HepG2 (cell line): ENCODE data around the gene LRRC32. TPM values are rescaled to one million over a fixed set of nuclear protein-coding genes. Genes with fewer than 3 reads are reported as not detected.

Source experiments
- ATAC-seq: fragments of 200-7000 bp; cut with Tn5 transposase; 3 replicates; pipeline ENCODE4 v1.9.1; 2020; ENCODE audit warnings: mild to moderate bottlenecking, moderate library complexity
- BruUV-seq: library from RNA; stranded (reverse); fragments of 400-500 nt; replicated peaks from 2 replicates; lab custom pipeline; 2021; lab: Mats Ljungman, UMichigan
- CTCF ChIA-PET: fragments of 300-600 bp; formaldehyde crosslinking; extraction: SDS; loops from one replicate; lab custom pipeline; 2021; ENCODE audit warnings: low total read pairs, inconsistent platforms, low intra/inter-chr PET ratio; lab: Yijun Ruan, JAX
- POLR2A ChIA-PET: fragments of 350-600 bp; sonication (Branson Sonifier 250); formaldehyde crosslinking; loops from one replicate; lab custom pipeline; 2020; ENCODE audit warnings: antibody characterized with exemption, inconsistent platforms; lab: Yijun Ruan, JAX
- DNase-seq: peaks from one replicate; pipeline ENCODE4 v3.0.0-alpha.2; 2015; ENCODE audit warnings: low spot score
- FAIRE-seq: peaks from 3 replicates; lab custom pipeline; 2011; peaks lifted over from hg19 to GRCh38; lab: Jason Lieb, UNC
- H2AFZ ChIP-seq: one replicate; pipeline ENCODE4 v1.6.1; 2011; ENCODE audit warnings: low read length, inconsistent platforms
- H3K27ac ChIP-seq: fragments of 300-600 bp; 3 replicates; pipeline ENCODE4 v1.8.0; 2011; ENCODE audit warnings: mixed run types, mild to moderate bottlenecking, mixed read lengths, low read length, inconsistent platforms; ENCODE audit not compliant: insufficient read depth; ENCODE audit errors: extremely low read length
- H3K27me3 ChIP-seq, 2 experiments: fragments of 200-600 bp in 1 of 2; 2 replicates in 1 of 2; 3 replicates in 1 of 2; pipeline versions ENCODE4 v1.6.0 to v1.8.0; 2011; ENCODE audit warnings: low read length in 2 of 2, mild to moderate bottlenecking in 2 of 2, moderate library complexity in 2 of 2, inconsistent platforms in 1 of 2; ENCODE audit not compliant: insufficient read depth in 2 of 2, control insufficient read depth in 1 of 2
- H3K36me3 ChIP-seq, 2 experiments: fragments of 200-600 bp in 1 of 2; replicated peaks in 1 of 2; 2 replicates in 1 of 2; 3 replicates in 1 of 2; pipeline versions ENCODE4 v1.5.1 to v1.8.0; 2011; ENCODE audit warnings: low read length in 2 of 2, inconsistent platforms in 1 of 2; ENCODE audit not compliant: insufficient read depth in 2 of 2, control insufficient read depth in 1 of 2
- H3K4me1 ChIP-seq: 2 replicates; pipeline ENCODE4 v1.5.1; 2012; ENCODE audit warnings: low read length, inconsistent platforms; ENCODE audit not compliant: insufficient read depth
- H3K4me2 ChIP-seq: 2 replicates; pipeline ENCODE4 v1.6.0; 2011; ENCODE audit warnings: low read depth, low read length, inconsistent platforms
- H3K4me3 ChIP-seq, 3 experiments: fragments of 200-600 bp in 1 of 3; sonication (generic), shearing (Covaris generic) in 1 of 3; replicated peaks in 1 of 3; 2 replicates each; pipeline ENCODE4 v1.5.1; 2011 to 2016; ENCODE audit warnings: low read length in 3 of 3, inconsistent platforms in 2 of 3, low read depth in 2 of 3, mild to moderate bottlenecking in 2 of 3, control low read depth in 1 of 3, mixed read lengths in 1 of 3; ENCODE audit not compliant: insufficient read depth in 1 of 3
- H3K79me2 ChIP-seq: one replicate; pipeline ENCODE4 v1.6.1; 2011; ENCODE audit warnings: low read length, inconsistent platforms; ENCODE audit not compliant: insufficient read depth
- H3K9ac ChIP-seq: 2 replicates; pipeline ENCODE4 v1.6.0; 2011; ENCODE audit warnings: mild to moderate bottlenecking, low read depth, low read length, inconsistent platforms; ENCODE audit not compliant: insufficient read depth
- H3K9me3 ChIP-seq: 2 replicates; pipeline ENCODE4 v1.5.1; 2012; ENCODE audit warnings: mild to moderate bottlenecking, low read length
- H4K20me1 ChIP-seq: 2 replicates; pipeline ENCODE4 v1.6.0; 2011; ENCODE audit warnings: inconsistent platforms, mild to moderate bottlenecking, low read length, moderate library complexity; ENCODE audit not compliant: insufficient read depth
- ATF1 ChIP-seq: IDR thresholded peaks from 2 replicates; pipeline ENCODE4 v1.6.1; 2016; ENCODE audit warnings: mild to moderate bottlenecking, control low read depth
- ATRX ChIP-seq: sonication (generic); formaldehyde crosslinking; IDR thresholded peaks from 2 replicates; pipeline ENCODE4 v1.4.0; 2020; ENCODE audit warnings: missing genetic modification reagents, borderline replicate concordance
- GABPB1 ChIP-seq: IDR thresholded peaks from 2 replicates; pipeline ENCODE4 v1.6.1; 2016; ENCODE audit warnings: mild to moderate bottlenecking, missing genetic modification reagents, moderate library complexity, missing compliant biosample characterization
- MAF1 ChIP-seq: sonication (generic); formaldehyde crosslinking; IDR thresholded peaks from 2 replicates; pipeline ENCODE4 v1.5.0; 2020; ENCODE audit warnings: missing genetic modification reagents, borderline replicate concordance
- ONECUT2 ChIP-seq: sonication (generic); formaldehyde crosslinking; IDR thresholded peaks from 2 replicates; pipeline ENCODE4 v1.4.0; 2020; ENCODE audit warnings: missing genetic modification reagents
- PCBP1 ChIP-seq: fragments of 200-400 bp; formaldehyde crosslinking; IDR thresholded peaks from 2 replicates; pipeline ENCODE4 v1.6.1; 2017; ENCODE audit warnings: mild to moderate bottlenecking, low read depth, low read length, borderline replicate concordance
- SKI ChIP-seq: fragments of 450-650 bp; IDR thresholded peaks from one replicate; pipeline ENCODE4 v1.6.1; 2018; ENCODE audit warnings: mild to moderate bottlenecking; ENCODE audit not compliant: partially characterized antibody
- SMC3 ChIP-seq: IDR thresholded peaks from 2 replicates; pipeline ENCODE4 v1.6.1; 2011; ENCODE audit warnings: low read length, improper control_type of control experiment
- TCF12 ChIP-seq, 2 experiments: fragments of 450-650 bp in 1 of 2; sonication (generic) in 1 of 2; formaldehyde crosslinking in 1 of 2; IDR thresholded peaks; 2 replicates each; pipeline versions ENCODE4 v1.6.1 to v1.8.0; 2017 to 2022; ENCODE audit warnings: antibody characterized with exemption in 1 of 2, mild to moderate bottlenecking in 1 of 2, missing genetic modification reagents in 1 of 2, moderate library complexity in 1 of 2
- ZNF12 ChIP-seq: sonication (generic); formaldehyde crosslinking; IDR thresholded peaks from 2 replicates; pipeline ENCODE4 v1.5.0; 2020; ENCODE audit warnings: missing genetic modification reagents
- ZNF30 ChIP-seq: sonication (generic); formaldehyde crosslinking; IDR thresholded peaks from 2 replicates; pipeline ENCODE4 v1.5.0; 2020; ENCODE audit warnings: mild to moderate bottlenecking, missing genetic modification reagents
- ZNF501 ChIP-seq: sonication (generic); formaldehyde crosslinking; IDR thresholded peaks from 2 replicates; pipeline ENCODE4 v1.5.1; 2020; ENCODE audit warnings: mild to moderate bottlenecking, moderate library complexity, missing genetic modification reagents
- ZSCAN30 ChIP-seq: sonication (generic); formaldehyde crosslinking; IDR thresholded peaks from 2 replicates; pipeline ENCODE4 v1.5.0; 2020; ENCODE audit warnings: mild to moderate bottlenecking, missing genetic modification reagents
- WGBS: methylation state at CpG from one replicate; pipeline ENCODE4 v1.1.6; 2017; ENCODE audit warnings: low lambda C conversion rate; 5-methylcytosine and 5-hydroxymethylcytosine counted together
- in situ Hi-C: cut with HindIII; loops from 2 replicates; pipeline ENCODE4 v1.10.0; 2017; ENCODE audit warnings: low pct_unique_long_range_greater_than_20kb; ENCODE audit not compliant: extremely low pct_ligation_motif_present
- intact Hi-C: fragments of 100-400 bp; cut with micrococcal nuclease; formaldehyde crosslinking; loops from one replicate; pipeline ENCODE4 v1.10.0; 2022; ENCODE audit not compliant: unreplicated experiment
- polyA plus RNA-seq, 8 experiments: library from polyadenylated mRNA; depleted of rRNA in 3 of 8; stranded (reverse) in 7 of 8; unstranded in 1 of 8; fragments of >200 nt; fragmentation: Illumina TruSeq in 4 of 8; extraction: Trizol in 4 of 8; gene quantifications; 2 replicates each; pipeline versions ENCODE4 v1.2.1 to v1.2.3, GENCODE V29; 2011 to 2016; ENCODE audit warnings: low read depth in 4 of 8, missing spikeins in 1 of 8, mixed read lengths in 1 of 8; ENCODE audit not compliant: insufficient read depth in 1 of 8
- total RNA-seq, 5 experiments: library from RNA; depleted of rRNA; stranded (reverse); fragments of >200 nt; fragmentation: Illumina TruSeq; extraction: Trizol; gene quantifications; 2 replicates each; pipeline ENCODE4 v1.2.3, GENCODE V29; 2016; ENCODE audit warnings: low read depth in 1 of 5
- TF ChIP-seq, protein P1 (sequence below): sonication (generic); formaldehyde crosslinking; IDR thresholded peaks from 2 replicates; pipeline ENCODE4 v1.5.1; 2020; ENCODE audit warnings: mild to moderate bottlenecking, missing genetic modification reagents, borderline replicate concordance
- TF ChIP-seq, protein P2 (sequence below): sonication (generic); formaldehyde crosslinking; IDR thresholded peaks from 2 replicates; pipeline ENCODE4 v1.9.0; 2021; ENCODE audit warnings: missing genetic modification reagents, borderline replicate concordance
- TF ChIP-seq, protein P3 (sequence below): sonication (generic); formaldehyde crosslinking; IDR thresholded peaks from 2 replicates; pipeline ENCODE4 v1.4.0; 2020; ENCODE audit warnings: low read depth, missing genetic modification reagents
- TF ChIP-seq, protein P4 (sequence below): sonication (generic); formaldehyde crosslinking; IDR thresholded peaks from 2 replicates; pipeline ENCODE4 v1.9.0; 2021; ENCODE audit warnings: missing genetic modification reagents, mild to moderate bottlenecking, borderline replicate concordance

Gene LRRC32
- total and polyA plus RNA-seq, 2 of the 13 experiments (the other 11 are each of a cell fraction or from before 2014, with no cell fraction given), result 0.07 TPM; not detected in 1

DNA sequence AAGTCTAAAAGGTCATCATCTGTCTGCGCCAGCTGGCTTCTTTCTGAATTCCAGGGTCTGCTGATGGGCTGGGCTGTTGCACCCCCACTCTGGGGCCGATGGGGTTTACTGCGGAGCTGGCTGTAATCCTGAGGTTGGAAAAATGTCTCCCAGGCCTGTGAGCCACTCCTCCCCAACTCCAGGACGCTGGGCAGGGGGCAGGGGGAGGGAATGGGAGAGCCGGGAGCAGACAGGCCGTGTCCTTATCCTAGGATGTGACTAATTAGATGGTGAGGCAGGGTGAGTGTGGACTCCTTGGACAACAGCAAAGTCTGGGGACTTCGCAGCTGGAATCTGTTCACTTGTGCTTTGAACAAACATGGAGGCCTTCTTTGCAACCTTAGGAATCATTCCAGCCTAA is 48.7 kb downstream of the LRRC32 start:
- Histone ChIP-seq H3K4me3 (no peak overlapping the region), H3K27ac (no peak overlapping the region), H3K4me2 (no peak overlapping the region), H3K79me2 (no peaks in the 10 kb centered on the region), H3K36me3 (no peaks in the 10 kb centered on the region), H3K4me1 (no peaks in the 10 kb centered on the region), H2AFZ (no peak overlapping the region), H3K9me3 (no peaks in the 10 kb centered on the region)
- CTCF ChIA-PET, result no interaction called here
- ATAC-seq (no peak), FAIRE-seq (no peak)
- intact Hi-C loops, result no loop called here
- TF ChIP-seq SKI (no peak), ATF1 (CRISPR knock-in tag) (no peak), SMC3 (no peak), ZNF30 (CRISPR knock-in tag) (no peak), ONECUT2 (CRISPR knock-in tag) (no peak), ZSCAN30 (no peak), TCF12 (IDR thresholded peaks at IDR 0.05) (no peak), TCF12 (CRISPR knock-in tag; IDR thresholded peaks at IDR 0.05) (no peak), ZNF12 (CRISPR knock-in tag) (no peak), ATRX (no peak), ZNF501 (CRISPR knock-in tag) (no peak), PCBP1 (no peak), GABPB1 (CRISPR knock-in tag) (no peak), MAF1 (no peak)
- TF ChIP-seq, protein P1, sequence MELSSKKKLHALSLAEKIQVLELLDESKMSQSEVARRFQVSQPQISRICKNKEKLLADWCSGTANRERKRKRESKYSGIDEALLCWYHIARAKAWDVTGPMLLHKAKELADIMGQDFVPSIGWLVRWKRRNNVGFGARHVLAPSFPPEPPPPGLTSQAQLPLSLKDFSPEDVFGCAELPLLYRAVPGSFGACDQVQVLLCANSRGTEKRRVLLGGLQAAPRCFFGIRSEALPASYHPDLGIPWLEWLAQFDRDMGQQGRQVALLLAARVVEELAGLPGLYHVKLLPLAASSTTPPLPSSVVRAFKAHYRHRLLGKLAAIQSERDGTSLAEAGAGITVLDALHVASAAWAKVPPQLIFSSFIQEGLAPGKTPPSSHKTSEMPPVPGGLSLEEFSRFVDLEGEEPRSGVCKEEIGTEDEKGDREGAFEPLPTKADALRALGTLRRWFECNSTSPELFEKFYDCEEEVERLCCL (CRISPR knock-in tag), result no peak
- TF ChIP-seq, protein P2, sequence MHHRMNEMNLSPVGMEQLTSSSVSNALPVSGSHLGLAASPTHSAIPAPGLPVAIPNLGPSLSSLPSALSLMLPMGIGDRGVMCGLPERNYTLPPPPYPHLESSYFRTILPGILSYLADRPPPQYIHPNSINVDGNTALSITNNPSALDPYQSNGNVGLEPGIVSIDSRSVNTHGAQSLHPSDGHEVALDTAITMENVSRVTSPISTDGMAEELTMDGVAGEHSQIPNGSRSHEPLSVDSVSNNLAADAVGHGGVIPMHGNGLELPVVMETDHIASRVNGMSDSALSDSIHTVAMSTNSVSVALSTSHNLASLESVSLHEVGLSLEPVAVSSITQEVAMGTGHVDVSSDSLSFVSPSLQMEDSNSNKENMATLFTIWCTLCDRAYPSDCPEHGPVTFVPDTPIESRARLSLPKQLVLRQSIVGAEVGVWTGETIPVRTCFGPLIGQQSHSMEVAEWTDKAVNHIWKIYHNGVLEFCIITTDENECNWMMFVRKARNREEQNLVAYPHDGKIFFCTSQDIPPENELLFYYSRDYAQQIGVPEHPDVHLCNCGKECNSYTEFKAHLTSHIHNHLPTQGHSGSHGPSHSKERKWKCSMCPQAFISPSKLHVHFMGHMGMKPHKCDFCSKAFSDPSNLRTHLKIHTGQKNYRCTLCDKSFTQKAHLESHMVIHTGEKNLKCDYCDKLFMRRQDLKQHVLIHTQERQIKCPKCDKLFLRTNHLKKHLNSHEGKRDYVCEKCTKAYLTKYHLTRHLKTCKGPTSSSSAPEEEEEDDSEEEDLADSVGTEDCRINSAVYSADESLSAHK (CRISPR knock-in tag), result no peak
- TF ChIP-seq, protein P3, sequence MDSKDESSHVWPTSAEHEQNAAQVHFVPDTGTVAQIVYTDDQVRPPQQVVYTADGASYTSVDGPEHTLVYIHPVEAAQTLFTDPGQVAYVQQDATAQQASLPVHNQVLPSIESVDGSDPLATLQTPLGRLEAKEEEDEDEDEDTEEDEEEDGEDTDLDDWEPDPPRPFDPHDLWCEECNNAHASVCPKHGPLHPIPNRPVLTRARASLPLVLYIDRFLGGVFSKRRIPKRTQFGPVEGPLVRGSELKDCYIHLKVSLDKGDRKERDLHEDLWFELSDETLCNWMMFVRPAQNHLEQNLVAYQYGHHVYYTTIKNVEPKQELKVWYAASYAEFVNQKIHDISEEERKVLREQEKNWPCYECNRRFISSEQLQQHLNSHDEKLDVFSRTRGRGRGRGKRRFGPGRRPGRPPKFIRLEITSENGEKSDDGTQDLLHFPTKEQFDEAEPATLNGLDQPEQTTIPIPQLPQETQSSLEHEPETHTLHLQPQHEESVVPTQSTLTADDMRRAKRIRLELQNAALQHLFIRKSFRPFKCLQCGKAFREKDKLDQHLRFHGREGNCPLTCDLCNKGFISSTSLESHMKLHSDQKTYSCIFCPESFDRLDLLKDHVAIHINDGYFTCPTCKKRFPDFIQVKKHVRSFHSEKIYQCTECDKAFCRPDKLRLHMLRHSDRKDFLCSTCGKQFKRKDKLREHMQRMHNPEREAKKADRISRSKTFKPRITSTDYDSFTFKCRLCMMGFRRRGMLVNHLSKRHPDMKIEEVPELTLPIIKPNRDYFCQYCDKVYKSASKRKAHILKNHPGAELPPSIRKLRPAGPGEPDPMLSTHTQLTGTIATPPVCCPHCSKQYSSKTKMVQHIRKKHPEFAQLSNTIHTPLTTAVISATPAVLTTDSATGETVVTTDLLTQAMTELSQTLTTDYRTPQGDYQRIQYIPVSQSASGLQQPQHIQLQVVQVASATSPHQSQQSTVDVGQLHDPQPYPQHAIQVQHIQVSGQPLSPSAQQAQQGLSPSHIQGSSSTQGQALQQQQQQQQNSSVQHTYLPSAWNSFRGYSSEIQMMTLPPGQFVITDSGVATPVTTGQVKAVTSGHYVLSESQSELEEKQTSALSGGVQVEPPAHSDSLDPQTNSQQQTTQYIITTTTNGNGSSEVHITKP (CRISPR knock-in tag), result no peak
- TF ChIP-seq, protein P4, sequence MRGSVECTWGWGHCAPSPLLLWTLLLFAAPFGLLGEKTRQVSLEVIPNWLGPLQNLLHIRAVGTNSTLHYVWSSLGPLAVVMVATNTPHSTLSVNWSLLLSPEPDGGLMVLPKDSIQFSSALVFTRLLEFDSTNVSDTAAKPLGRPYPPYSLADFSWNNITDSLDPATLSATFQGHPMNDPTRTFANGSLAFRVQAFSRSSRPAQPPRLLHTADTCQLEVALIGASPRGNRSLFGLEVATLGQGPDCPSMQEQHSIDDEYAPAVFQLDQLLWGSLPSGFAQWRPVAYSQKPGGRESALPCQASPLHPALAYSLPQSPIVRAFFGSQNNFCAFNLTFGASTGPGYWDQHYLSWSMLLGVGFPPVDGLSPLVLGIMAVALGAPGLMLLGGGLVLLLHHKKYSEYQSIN (CRISPR knock-in tag), result no peak
- TF ChIP-seq, all 625 proteins: peak for 0
- in situ Hi-C loops, result no loop called here
- DNase-seq, result no peak
- BruUV-seq, result no TSS peak
- POLR2A ChIA-PET, result no interaction called here
- no peaks in the 10 kb centered on the region for H4K20me1 ChIP-seq
- no peak overlapping the region for H3K9ac ChIP-seq
- peaks cover 7 to 16% of the 10 kb centered on the region in 2 experiments for H3K27me3 ChIP-seq
- 36% methylated on average over 7 of the region's 7 CpGs for WGBS
